Urothelium cell line (cell line): Measurements from ENCODE around the gene ATP2C2.
"Not testable (repeated sequence)": the region's sequence is repeated elsewhere in the genome, so short reads cannot be mapped to it uniquely, and the experiment has no call there.

Source experiments
- DNase-seq: peaks from one replicate; pipeline ENCODE4 v3.0.0; 2011; ENCODE audit warnings: low spot score, mixed read lengths
- FAIRE-seq: peaks from 2 replicates; lab custom pipeline; 2011; peaks lifted over from hg19 to GRCh38; lab: Jason Lieb, UNC

ATP2C2 gene

DNA sequence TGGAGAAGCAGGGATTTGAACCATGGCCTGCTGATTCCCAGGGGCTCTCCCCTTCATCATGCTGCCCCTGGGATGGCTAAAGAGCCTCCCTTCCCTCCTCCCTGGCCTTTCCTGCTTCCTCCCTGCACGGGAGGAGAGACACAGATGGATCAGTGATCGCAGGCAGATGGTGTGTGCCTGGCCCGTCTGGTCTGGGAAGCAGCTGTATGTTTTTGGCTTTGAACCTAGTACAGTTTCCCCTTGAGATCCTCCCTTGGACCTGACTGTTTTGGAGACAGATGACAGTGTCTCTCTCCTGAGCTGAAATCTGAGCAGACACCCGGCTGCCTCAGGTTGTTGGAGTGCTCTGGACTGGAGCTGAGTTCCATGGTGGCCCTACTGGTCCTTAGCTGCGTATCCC lies 29.0 kb upstream of the ATP2C2 start:
- no peak for DNase-seq
- no peak for FAIRE-seq

DNA sequence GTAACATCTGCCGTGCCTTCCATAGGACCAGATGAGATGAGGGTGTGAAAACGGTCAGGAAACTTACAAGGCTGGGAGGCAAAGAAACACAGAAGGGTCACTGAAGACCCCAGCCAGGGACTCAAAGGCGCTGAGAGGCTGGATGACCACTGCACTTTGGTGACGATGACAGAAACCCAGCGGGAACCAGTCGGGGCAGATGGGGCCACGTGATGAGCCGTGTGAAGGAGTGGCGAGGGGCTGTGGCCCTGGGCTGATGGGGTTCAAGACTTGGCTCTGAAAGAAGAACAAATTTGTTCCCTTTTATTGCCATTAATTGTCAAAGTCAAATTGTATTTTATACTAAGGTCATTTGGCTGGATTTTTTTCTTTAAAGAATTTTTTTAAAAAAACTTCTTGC lies 28.6 kb upstream of the ATP2C2 start:
- DNase-seq: no peak
- no peak for FAIRE-seq

DNA sequence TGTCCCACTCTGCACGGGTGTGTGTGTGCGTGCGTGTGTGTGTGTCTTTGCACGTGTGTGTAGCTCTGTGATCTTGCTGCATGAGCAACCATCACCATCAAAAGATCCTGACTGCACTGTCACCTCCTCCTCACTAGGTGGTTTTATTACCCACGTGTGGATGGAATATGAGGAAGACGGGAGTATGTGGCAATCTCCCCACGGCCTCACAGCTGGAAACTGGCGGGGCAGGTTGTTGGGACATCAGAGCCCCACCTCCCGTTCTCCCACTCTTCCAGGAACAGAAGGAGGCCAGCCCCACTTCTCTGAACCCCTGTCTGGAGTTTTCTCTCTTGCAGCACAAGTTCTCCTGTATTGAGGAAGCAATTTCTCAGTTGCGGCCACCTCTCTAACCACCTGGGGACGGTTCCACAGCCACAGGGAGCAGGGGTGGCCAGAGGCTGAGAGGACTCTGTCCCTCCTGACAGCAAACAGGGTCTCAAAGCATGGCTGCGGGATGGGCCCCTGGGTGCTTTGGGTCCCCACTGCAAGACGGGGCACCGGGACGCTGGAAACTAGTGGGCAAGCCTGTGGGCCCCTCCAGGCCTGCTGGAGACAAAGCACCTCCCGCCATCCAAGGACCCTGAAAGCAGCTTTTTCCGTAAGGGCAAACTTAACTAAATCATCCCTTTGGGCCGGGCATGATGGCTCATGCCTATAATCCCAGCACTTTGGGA lies 27.9 kb upstream of the ATP2C2 start:
- DNase-seq: no peak
- no peak for FAIRE-seq

DNA sequence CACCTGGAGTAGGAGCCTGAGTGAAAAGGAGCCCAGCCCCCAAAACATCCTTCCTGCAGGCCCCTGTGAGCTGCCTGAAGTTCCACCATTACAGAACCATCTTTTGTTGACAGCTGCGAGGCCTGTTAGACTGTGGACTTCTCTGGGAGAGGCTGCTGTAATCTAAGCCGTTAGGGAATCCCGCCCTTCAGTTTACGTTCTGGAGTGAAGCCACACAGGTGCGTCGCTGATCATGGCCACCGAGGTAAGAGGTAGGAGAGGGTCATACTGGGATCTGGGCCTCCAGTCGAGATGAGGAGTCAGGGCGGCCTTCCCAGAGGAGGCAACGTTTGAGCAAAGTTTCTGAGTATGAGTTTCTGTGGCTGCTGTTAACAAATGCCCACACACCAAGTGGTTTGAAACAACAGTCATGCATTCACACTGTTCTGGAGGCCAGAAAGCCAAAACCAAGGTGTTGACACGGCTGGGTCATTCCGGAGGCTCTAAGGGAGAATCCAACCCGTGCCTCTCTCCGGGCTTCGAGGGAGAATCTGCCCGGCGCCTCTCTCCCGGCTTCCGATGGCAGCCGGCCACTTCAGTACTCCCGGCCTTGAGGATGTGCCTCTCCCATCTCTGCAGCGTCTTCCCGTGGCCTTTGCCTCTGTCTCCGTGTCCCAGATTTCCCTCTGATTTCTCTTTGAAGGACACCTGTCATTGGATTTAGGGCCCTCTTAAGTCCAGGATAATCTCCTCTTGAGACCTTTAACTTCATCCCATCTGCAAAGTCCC lies 26.6 kb upstream of the ATP2C2 start:
- FAIRE-seq: no peak
- DNase-seq: no peak

DNA sequence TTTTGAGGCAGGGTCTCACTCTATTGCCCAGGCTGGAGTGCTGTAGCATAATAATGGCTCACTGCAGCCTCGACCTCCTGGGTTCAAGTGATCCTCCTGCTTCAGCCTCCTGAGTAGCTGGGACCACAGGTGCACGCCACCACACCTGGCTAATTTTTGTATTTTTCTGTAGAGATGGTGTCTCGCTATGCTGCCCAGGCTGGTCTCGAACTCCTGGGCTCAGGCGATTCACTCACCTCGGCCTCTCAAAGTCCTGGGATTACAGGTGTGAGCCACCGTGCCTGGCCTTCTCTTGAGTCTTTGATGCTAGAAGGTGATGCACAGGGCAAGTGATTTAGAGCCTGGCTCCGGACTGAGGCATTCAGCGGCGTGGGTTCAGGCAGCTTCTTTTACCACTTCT lies 24.5 kb upstream of the ATP2C2 start:
- not testable (repeated sequence) for FAIRE-seq, DNase-seq

DNA sequence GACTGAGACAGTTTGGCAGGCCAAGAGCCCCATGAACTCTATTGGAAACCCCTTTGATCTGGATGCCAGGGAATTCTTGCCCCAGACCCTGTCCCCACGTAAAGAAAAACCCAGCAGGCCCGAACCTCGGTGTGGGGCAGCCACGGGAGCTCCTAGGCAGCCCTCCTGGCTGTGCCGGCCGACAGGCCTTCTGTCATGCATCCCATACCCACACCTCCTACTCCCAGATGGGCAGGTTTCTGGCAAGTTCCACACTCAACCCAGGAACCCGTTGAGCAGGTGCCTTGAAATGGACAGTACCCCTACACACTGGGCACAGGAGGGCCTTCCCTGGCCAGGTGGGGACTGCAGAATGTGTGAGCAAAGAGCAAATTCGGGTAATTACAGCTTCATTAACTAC lies 23.6 kb upstream of the ATP2C2 start:
- DNase-seq: no peak
- no peak for FAIRE-seq

DNA sequence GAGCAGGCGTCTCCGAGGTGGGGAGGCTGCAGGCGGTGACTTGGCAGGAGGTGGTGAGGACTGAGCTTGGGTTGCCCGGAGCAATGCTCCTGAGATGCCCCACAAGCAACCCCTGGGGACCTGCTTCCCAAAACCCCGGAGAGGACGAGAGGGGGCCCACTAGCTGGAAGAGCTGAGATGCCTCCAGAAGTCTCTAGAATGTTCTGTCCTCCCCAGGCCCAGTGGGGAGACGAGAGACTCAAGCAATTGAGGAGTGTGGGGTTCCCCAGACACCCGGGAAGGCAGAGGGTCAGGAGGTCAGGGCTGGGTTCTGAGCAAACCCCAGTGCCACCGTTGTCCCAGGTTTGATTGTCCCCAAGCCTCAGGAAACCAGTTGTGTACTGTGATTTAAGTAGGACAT lies 21.2 kb upstream of the ATP2C2 start:
- no peak for DNase-seq
- FAIRE-seq: no peak

DNA sequence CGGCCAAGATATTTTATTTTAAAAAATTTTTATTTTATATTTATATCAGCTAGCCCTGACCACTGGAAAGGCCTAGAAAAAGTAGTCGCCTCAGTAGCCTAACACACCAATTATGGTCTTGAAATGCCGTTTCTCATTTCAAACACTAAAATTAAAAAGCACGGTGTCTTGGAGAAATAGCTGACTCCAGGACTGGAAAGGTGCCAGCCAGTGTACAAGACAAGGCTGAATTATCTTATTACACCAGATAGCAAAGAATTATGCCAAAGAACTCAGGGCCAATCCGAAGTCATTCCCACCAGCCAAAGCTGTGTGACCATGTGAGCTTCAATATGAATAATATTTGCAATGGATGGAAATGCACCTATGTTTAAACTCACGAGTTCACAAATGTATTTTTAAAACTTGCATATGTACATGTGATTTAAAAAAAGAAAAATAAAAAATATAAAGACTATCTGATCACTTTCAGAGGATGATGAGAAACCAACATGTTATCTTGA lies 19.9 kb upstream of the ATP2C2 start:
- DNase-seq (no peak), FAIRE-seq (no peak)

DNA sequence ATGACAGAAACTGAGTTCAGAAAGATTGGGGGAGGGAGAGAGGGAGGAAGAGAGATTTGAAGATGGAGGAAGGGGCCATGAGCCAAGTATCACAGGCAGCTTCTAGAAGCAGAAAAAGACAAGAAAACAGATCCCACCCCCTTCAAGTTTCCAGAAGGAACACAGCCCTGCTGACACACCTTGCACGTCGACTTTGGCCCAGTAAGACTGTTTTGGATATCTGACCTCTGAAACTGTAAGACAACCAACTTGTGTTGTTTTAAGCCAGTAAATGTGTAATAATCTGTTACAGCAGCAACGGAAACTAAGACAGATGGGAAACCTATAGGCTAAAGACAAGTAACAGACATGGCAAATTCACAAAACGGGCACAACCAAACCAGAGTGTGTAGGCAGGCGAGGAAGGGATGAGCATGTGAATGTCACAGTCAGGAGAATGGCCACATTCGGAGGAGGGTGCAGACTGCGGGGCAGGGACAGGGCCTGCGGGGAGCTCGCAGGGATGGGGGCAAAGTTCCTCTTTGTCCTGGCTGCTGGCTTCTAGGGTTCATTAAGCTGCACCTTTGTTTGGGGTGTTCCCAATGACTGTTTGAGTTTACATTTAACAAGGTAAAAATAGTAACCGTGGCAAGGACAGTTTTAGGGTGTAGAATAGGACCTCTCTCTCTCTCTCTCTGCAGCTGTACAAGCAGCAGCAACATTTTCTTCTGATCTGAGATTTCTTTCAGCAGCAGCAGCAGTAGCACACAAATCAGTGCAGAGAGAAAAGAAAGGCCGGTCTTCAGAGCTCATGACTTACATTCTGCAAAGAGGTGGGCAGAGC lies 18.3 kb upstream of the ATP2C2 start:
- no peak for DNase-seq
- no peak for FAIRE-seq

DNA sequence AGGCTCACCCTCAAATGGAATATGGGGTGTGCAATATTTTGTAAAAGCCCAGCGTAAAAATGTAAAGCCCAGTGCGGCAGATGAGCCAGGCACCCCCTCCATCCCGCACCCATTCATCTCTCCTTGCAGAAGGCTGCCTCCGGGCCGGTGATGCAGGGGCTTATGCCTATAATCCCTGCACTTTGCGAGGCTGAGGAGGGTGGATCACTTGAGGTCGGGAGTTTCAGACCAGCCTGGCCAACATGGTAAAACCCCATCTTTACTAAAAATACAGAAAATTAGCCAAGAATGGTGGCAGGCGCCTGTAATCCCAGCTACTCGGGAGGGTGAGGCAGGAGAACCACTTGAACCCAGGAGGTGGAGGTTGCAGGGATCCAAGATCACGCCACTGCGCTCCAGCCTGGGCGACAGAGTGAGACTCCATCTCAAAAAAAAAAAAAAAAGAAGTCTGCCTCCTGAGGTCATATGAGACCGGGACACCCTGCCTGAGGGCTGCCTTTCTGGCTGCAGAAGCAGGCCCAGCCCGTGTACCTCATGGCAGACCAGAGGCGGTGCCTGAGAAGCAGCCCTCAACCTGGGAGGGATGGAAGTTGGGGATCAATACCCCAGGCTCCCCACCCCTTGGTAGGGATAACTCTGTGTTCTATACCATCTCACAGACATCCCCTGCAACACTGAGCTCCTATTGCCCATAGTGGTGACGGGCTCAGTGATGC lies 17.5 kb upstream of the ATP2C2 start:
- no peak for DNase-seq
- no peak for FAIRE-seq

DNA sequence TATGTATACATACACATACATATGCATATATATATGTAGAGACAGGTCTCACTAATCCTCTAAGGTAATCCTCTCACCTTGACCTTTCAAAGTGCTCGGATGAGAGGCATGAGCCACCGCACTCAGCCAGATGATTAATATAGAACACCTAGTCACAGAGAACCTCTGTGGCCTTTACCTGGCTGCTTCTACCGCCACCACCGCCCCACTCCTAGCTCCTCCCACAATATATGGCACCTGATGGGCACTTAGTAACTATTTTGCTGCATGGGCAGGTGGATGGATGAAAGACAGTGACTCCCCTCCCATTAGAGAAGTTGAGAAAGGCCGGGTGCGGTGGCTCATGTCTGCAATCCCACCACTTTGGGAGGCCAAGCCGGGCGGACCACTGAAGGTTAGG lies 16.7 kb upstream of the ATP2C2 start:
- no peak for FAIRE-seq
- DNase-seq: no peak

DNA sequence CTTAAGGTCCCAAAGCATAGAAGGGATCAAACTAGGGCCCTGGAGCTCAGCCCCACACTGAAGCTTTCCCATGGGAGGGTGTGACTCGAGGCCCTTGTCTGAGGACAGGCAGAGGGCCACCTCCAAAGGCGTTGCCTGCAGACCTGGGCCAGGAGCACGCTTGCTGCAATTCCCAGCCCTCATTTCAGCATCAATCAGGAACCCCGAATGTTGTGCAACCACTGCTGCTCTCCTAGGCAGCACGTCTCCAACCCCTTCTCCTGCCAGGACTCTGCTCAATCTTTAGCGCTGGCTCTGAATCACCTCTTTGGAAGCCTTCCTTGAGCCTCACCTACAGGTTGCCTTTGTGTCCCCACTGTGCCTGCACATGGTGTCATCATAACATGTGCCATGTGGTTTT lies 14.0 kb upstream of the ATP2C2 start:
- FAIRE-seq (no peak), DNase-seq (no peak)

DNA sequence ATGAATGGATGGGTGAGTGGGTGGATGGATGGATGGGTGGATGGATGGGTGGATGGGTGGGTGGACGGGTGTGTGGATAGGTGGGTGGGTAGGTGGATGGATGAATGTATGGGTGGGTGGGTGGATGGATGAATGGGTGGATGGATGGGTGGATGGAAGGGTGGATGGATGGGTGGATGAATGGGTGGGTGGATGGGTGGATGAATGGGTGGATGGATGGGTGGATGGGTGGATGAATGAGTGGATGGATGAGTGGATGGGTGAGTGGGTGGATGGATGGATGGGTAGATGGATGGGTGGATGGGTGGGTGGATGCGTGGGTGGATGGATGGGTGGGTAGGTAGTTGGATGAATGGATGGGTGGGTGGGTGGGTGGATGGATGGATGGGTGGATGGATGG lies 13.2 kb upstream of the ATP2C2 start:
- peak; percentile 81 for FAIRE-seq
- no peak for DNase-seq

DNA sequence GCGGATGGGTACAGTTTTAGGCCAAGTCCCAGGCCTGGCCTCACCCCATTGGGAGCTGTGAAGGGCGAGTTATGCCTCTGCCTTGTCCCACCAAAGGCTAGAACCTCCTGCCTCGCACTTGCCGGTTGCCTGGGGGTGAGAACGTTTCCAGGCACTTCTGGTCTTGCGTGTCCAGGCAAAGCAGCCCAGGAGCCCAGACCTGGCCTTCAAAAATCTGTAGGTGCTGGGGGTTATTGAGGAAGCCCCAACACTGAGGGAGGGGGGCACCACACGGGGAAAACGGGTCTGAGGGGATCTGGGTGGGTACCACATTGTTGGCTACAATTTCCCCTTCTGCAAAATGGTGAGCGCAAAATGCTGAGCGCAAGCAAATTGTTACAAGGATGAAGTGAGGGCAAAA lies 12.2 kb upstream of the ATP2C2 start:
- FAIRE-seq (no peak), DNase-seq (no peak)

DNA sequence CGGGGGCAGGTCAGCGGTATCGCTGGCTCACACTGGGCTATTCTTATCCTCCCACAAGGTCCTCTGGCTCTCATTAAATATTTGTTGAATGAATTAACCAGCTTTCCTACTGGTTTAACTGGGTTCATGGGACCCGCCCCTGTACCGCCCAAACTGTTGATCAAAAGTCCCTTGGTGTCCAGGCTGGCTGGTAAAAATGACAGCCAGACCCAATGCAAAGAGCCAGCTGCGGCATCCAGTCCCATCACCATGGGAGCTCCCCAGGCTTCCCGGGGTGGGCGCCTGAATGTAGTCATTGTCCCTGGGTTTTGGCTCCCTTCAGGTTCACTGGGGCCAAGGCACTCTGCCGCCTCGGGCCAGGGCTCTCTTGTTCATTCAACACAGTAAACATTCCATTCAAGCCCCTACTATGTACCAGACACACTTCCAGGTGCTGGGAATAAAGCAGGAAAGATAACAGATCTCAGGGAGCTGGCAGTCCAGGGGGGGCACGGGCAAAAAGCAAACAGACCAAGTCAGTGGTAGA lies 11.7 kb upstream of the ATP2C2 start:
- peak; percentile 34 for DNase-seq
- no peak for FAIRE-seq

DNA sequence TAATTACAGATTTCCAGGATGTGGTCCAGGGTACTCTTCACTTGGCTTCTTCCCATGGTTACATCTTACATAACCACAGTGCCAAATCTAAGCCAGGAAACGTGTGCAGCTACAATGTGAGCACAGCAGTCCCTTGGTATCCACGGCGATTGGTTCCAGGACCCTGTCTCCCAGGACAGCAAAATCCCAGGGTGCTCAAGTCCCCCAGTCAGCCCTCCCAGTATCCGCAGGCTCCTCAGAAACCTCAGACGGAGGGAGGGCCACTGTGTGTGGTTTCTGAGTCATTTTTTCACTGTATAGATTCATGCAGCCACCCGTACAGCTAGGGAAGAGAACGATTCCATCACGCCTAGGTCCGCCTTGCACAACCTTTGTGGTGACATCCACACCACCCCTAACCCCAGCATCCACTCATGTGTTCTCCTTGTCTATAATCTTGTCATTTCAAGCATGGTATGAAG lies 11.1 kb upstream of the ATP2C2 start:
- FAIRE-seq (peak; percentile 63), DNase-seq (peak; percentile 76)

DNA sequence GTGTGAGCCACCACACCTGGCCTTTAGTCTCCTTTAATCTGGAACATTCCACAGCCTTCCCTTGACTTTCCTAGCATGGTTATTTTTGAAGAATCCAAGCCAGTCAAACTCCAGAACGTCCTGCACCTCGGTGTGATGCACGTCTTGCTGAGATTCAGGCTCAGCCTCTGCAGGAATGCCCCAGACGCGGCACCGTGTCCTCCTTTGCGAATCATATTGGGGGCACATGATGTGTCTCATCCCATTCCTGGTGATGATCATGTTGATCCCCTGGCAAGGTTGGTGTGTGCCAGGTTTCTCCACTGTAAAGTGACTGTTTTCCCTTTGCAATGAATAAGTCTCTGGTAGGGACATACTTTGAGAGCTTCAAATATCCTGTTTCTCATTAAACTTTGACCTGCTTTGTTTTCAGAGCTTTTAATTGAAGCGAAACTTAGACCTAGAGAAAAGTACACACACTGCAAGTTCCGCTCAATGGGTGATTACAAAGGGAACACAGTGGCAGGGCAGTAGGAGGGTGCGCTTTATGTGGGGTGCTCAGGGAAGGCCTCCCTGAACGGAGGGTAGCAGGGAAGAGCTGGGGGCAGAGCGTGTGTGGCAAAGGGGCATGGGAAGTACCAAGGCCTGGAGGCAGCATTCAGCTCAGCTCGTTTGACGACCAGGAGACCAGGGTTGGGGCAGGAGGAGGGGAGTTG lies 9.6 kb upstream of the ATP2C2 start:
- DNase-seq (no peak), FAIRE-seq (no peak)

DNA sequence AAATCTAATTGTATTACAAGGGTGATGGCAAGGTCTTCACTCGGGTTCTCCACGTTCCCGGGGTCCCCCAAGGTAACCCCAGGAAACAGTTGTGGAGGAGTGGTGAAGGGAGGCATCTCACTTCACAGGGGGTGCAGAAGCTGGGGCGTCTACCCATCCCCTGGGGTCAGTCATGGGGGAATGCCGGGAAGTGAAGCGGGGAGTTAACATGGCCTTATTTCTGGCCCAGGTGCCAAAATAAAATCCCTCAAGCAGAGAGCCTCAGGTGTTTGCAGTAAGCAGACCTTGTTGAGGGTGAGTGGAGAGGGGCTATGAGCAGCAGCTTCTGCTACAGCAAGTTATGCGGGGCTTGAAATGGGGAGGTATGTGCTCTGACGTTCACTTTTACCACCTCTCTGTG lies 9.0 kb upstream of the ATP2C2 start:
- DNase-seq: no peak
- no peak for FAIRE-seq

DNA sequence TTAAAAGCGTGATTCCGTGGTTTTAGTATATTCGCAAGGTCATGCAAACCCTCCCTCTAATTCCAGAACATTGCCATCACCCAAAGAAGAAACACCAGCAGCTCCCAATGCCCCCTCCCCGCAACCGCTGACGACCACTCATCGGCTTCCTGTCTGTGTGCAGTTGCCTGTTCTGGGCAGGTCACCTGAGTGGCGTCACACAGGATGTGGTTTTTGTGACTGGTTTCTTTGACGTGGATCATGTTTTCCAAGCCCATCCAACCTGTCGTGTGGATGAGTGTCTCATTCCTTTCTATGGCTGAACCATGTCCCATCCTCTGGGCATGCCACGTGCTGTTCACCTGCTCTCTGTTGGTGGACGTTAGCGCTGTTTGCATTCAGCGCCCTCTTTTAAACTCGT lies 8.2 kb upstream of the ATP2C2 start:
- peak; percentile 71 for DNase-seq
- peak; percentile 76 for FAIRE-seq

DNA sequence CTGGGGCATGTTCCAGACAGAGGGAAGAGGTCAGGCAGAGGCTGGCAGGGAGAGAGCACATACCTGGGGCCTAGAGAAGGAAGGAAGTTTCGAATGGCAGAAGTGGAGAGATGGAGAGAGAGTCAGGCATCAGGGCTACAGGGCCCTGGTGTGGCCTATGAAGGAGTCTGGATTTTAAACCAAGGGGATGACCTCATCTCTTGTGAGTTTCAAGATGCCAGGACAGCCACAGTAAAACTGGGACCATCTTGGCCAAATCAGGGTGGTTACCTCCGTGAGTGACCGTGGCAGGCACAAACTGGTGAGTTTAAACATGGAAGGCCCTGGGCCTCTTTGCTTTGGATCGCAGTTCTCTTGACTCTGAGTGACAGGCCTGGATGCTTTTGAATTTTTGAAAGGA lies 7.6 kb upstream of the ATP2C2 start:
- FAIRE-seq (no peak), DNase-seq (no peak)
